ENCODE results near the gene PGLYRP3.

- TF ChIP-seq POLR2AphosphoS5 (IDR thresholded peaks at IDR 0.05; ENCODE audit: insufficient read depth, low read depth, low read length) (no peak), POLR2A (IDR thresholded peaks at IDR 0.05; ENCODE audit: low read depth, low read length) (no peak), CTCF (IDR thresholded peaks at IDR 0.05; ENCODE audit: extremely low read depth in 1 of 2, insufficient read depth in 1 of 2, low read depth in 1 of 2, low read length in 2 of 2) (no peak), EZH2 (IDR thresholded peaks at IDR 0.05; ENCODE audit: borderline replicate concordance, low read depth, low read length, severe bottlenecking) (no peak), MAX (IDR thresholded peaks at IDR 0.05; ENCODE audit: insufficient read depth, insufficient read length) (no peak)
These were observed 27.6 kb upstream of the PGLYRP3 start for GRCh38 chr1:153340356-153340755.
